H9 (cell line): Measurements from ENCODE around the gene ALOX12B. TPM values are rescaled to one million over a fixed set of nuclear protein-coding genes. Genes with fewer than 3 reads are reported as not detected.

Experiments used
- DNase-seq: peaks from one replicate; pipeline ENCODE4 v3.0.0-alpha.2; 2017
- H2AFZ ChIP-seq: one replicate; pipeline ENCODE4 v1.6.1; 2013; ENCODE audit warnings: mild to moderate bottlenecking, low read length, control low read depth, moderate library complexity
- H2AK5ac ChIP-seq: 2 replicates; pipeline ENCODE4 v1.6.1; 2013; ENCODE audit warnings: low read length, control low read depth, mixed read lengths; ENCODE audit not compliant: insufficient read length
- H2BK120ac ChIP-seq: one replicate; pipeline ENCODE4 v1.6.1; 2013; ENCODE audit warnings: low read depth, mild to moderate bottlenecking, low read length, control low read depth, inconsistent platforms; ENCODE audit not compliant: poor library complexity, severe bottlenecking
- H2BK12ac ChIP-seq: 2 replicates; pipeline ENCODE4 v1.6.1; 2013; ENCODE audit warnings: low read length, control low read depth, mixed read lengths, low read depth; ENCODE audit not compliant: insufficient read length
- H2BK15ac ChIP-seq: 2 replicates; pipeline ENCODE4 v1.6.1; 2013; ENCODE audit warnings: low read depth, low read length, control low read depth
- H2BK20ac ChIP-seq: one replicate; pipeline ENCODE4 v1.6.1; 2013; ENCODE audit warnings: low read depth, mild to moderate bottlenecking, low read length, control low read depth, inconsistent platforms; ENCODE audit not compliant: poor library complexity, severe bottlenecking
- H2BK5ac ChIP-seq: 2 replicates; pipeline ENCODE4 v1.6.1; 2013; ENCODE audit warnings: low read length, control low read depth, mixed read lengths; ENCODE audit not compliant: insufficient read length
- H3K14ac ChIP-seq: 2 replicates; pipeline ENCODE4 v1.6.1; 2013; ENCODE audit warnings: low read length, control low read depth; ENCODE audit not compliant: insufficient read depth
- H3K18ac ChIP-seq: 2 replicates; pipeline ENCODE4 v1.6.1; 2013; ENCODE audit warnings: low read depth, mild to moderate bottlenecking, mixed read lengths, low read length, control low read depth; ENCODE audit not compliant: insufficient read length
- H3K23ac ChIP-seq: 2 replicates; pipeline ENCODE4 v1.6.1; 2013; ENCODE audit warnings: low read length, control low read depth, mixed read lengths, low read depth; ENCODE audit not compliant: insufficient read length
- H3K23me2 ChIP-seq: 2 replicates; pipeline ENCODE4 v1.6.1; 2013; ENCODE audit warnings: low read depth, mild to moderate bottlenecking, mixed read lengths, low read length, control low read depth; ENCODE audit not compliant: insufficient read length, poor library complexity, severe bottlenecking
- H3K27ac ChIP-seq: 2 replicates; pipeline ENCODE4 v1.5.1; 2013; ENCODE audit warnings: low read length, control low read depth, mixed read lengths, low read depth; ENCODE audit not compliant: insufficient read length
- H3K27me3 ChIP-seq: 2 replicates; pipeline ENCODE4 v1.6.1; 2013; ENCODE audit warnings: low read length, control low read depth, inconsistent platforms; ENCODE audit not compliant: insufficient read depth
- H3K4ac ChIP-seq: 2 replicates; pipeline ENCODE4 v1.6.1; 2013; ENCODE audit warnings: low read depth, mild to moderate bottlenecking, control low read depth, inconsistent platforms, low read length, moderate library complexity
- H3K4me1 ChIP-seq: 2 replicates; pipeline ENCODE4 v1.6.1; 2013; ENCODE audit warnings: low read length, control low read depth, inconsistent platforms; ENCODE audit not compliant: insufficient read depth
- H3K4me2 ChIP-seq: 2 replicates; pipeline ENCODE4 v1.6.1; 2013; ENCODE audit warnings: low read length, control low read depth, mixed read lengths; ENCODE audit not compliant: insufficient read length, insufficient read depth
- H3K56ac ChIP-seq: 2 replicates; pipeline ENCODE4 v1.6.1; 2013; ENCODE audit warnings: low read depth, mild to moderate bottlenecking, mixed read lengths, low read length, control low read depth; ENCODE audit not compliant: insufficient read length
- H3K79me1 ChIP-seq: 2 replicates; pipeline ENCODE4 v1.6.1; 2013; ENCODE audit warnings: low read depth, mild to moderate bottlenecking, moderate library complexity, low read length, control low read depth, inconsistent platforms; ENCODE audit not compliant: insufficient read depth, poor library complexity, severe bottlenecking
- H3K79me2 ChIP-seq: 2 replicates; pipeline ENCODE4 v1.6.1; 2013; ENCODE audit warnings: low read length, control low read depth, inconsistent platforms; ENCODE audit not compliant: insufficient read depth
- H3K9ac ChIP-seq: 2 replicates; pipeline ENCODE4 v1.6.1; 2013; ENCODE audit warnings: low read length, control low read depth, mixed read lengths; ENCODE audit not compliant: insufficient read length; ENCODE audit errors: extremely low read depth
- H3K9me3 ChIP-seq: one replicate; pipeline ENCODE4 v1.6.1; 2013; ENCODE audit warnings: low read depth, low read length, inconsistent platforms; ENCODE audit not compliant: control insufficient read depth
- H3T11ph ChIP-seq: one replicate; pipeline ENCODE4 v1.6.1; 2013; ENCODE audit warnings: mild to moderate bottlenecking, low read length, control low read depth, inconsistent platforms
- H4K20me1 ChIP-seq: one replicate; pipeline ENCODE4 v1.6.1; 2013; ENCODE audit not compliant: control insufficient read depth, insufficient read length, insufficient read depth
- H4K5ac ChIP-seq: 2 replicates; pipeline ENCODE4 v1.6.1; 2013; ENCODE audit warnings: low read depth, mild to moderate bottlenecking, mixed read lengths, low read length, control low read depth; ENCODE audit not compliant: insufficient read length
- H4K8ac ChIP-seq: replicated peaks from 2 replicates; pipeline ENCODE4 v1.6.1; 2013; ENCODE audit warnings: low read length, control low read depth, mixed read lengths, low read depth; ENCODE audit not compliant: insufficient read length
- H4K91ac ChIP-seq: 2 replicates; pipeline ENCODE4 v1.6.1; 2013; ENCODE audit warnings: low read depth, mild to moderate bottlenecking, moderate library complexity, mixed read lengths, low read length, control low read depth; ENCODE audit not compliant: insufficient read length
- H3K27ac Mint-ChIP-seq, 3 experiments: 2 replicates in 2 of 3; 3 replicates in 1 of 3; pipeline ENCODE4 v1.8.0; 2020 to 2021; ENCODE audit warnings: mixed read lengths in 3 of 3, mild to moderate bottlenecking in 1 of 3, moderate library complexity in 1 of 3
- H3K27me3 Mint-ChIP-seq: 2 replicates; pipeline ENCODE4 v1.8.0; 2021; ENCODE audit warnings: low read depth, mild to moderate bottlenecking, moderate library complexity, mixed read lengths
- H3K36me3 Mint-ChIP-seq, 3 experiments: 2 replicates in 2 of 3; 3 replicates in 1 of 3; pipeline ENCODE4 v1.8.0; 2020 to 2021; ENCODE audit warnings: low read depth in 3 of 3, mixed read lengths in 3 of 3; ENCODE audit not compliant: insufficient read depth in 1 of 3
- H3K4me1 Mint-ChIP-seq, 2 experiments: 2 replicates each; pipeline ENCODE4 v1.8.0; 2020; ENCODE audit warnings: mixed read lengths in 2 of 2
- H3K4me3 Mint-ChIP-seq, 2 experiments: 2 replicates in 1 of 2; 3 replicates in 1 of 2; pipeline ENCODE4 v1.8.0; 2020 to 2021; ENCODE audit warnings: mild to moderate bottlenecking in 2 of 2, mixed read lengths in 2 of 2, moderate library complexity in 1 of 2
- H3K9me3 Mint-ChIP-seq, 2 experiments: 2 replicates in 1 of 2; 3 replicates in 1 of 2; pipeline ENCODE4 v1.8.0; 2020; ENCODE audit warnings: mild to moderate bottlenecking in 2 of 2, mixed read lengths in 2 of 2, moderate library complexity in 1 of 2
- CTCF ChIP-seq: fragments of 200-600 bp; sonication (generic); conservative IDR thresholded peaks from 3 replicates; pipeline ENCODE4 v1.8.0; 2021; ENCODE audit warnings: antibody characterized with exemption, mild to moderate bottlenecking
- WGBS: extraction: QIAGEN DNeasy Blood & Tissue Kit; methylation state at CpG from one replicate; pipeline ENCODE4 v1.1.7; 2013; ENCODE audit warnings: missing lambda C conversion rate, low lambda C conversion rate, mixed read lengths; ENCODE audit not compliant: insufficient read length; ENCODE audit errors: extremely low coverage; 5-methylcytosine and 5-hydroxymethylcytosine counted together
- total RNA-seq: library from RNA; stranded (reverse); gene quantifications from 2 replicates; pipeline ENCODE4 v1.2.1, GENCODE V29; 2021

Gene ALOX12B
- total RNA-seq, 1 experiment from 2014 or later = 1.2 TPM

DNA sequence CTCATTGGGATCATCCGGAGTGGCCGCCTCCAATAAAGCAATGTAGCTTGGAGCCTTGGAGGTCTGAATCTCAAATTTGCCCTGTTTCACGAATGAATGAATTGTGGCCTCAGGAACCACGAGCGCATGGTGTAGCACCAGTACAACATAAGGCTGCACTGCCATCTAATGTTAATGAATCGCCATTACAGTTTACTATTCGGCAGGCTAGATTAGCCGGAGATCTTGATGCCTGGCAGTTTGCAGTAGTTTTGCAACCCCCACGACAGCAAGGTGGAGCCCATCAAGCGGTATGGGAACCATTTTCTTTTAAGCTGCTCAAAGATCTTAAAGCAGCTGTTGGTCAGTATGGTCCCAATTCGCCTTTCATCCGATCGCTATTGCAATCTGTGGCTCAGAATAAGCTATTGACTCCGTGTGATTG lies 29.8 kb downstream of the ALOX12B start:
- Histone ChIP-seq H2AFZ (peak overlapping the region; percentile 87), H3K9ac (no peak overlapping the region), H2BK120ac (no peak overlapping the region), H3K9me3 (no peaks in the 10 kb centered on the region), H3T11ph (no peak overlapping the region), H2BK12ac (no peak overlapping the region), H3K27ac (no peak overlapping the region), H2BK20ac (no peak overlapping the region), H3K4me2 (peak overlapping the region; percentile 47), H3K23ac (no peak overlapping the region), H2BK5ac (no peak overlapping the region), H3K56ac (no peak overlapping the region), H3K14ac (no peak overlapping the region), H4K5ac (no peak overlapping the region), H3K79me2 (no peaks in the 10 kb centered on the region), H3K27me3 (peaks cover 4% of the 10 kb centered on the region; the same call in 1 of the 2 replicates), H2BK15ac (no peak overlapping the region), H3K4ac (no peak overlapping the region), H3K79me1 (no peaks in the 10 kb centered on the region), H3K18ac (no peak overlapping the region), H3K23me2 (peaks cover 5% of the 10 kb centered on the region), H2AK5ac (no peak overlapping the region), H4K8ac (no peak overlapping the region), H3K4me1 (peaks cover 3% of the 10 kb centered on the region; the same call in 1 of the 2 replicates), H4K20me1 (no peaks in the 10 kb centered on the region), H4K91ac (no peak overlapping the region)
- H3K27me3 Mint-ChIP-seq = peaks cover 64% of the 10 kb centered on the region
- no peaks in the 10 kb centered on the region for H3K9me3 Mint-ChIP-seq
- H3K4me1 Mint-ChIP-seq = peaks cover 25 to 27% of the 10 kb centered on the region in 2 experiments
- no peak overlapping the region for H3K27ac Mint-ChIP-seq
- TF ChIP-seq CTCF = peak; percentile 84
- H3K36me3 Mint-ChIP-seq = no peaks in the 10 kb centered on the region
- no peak overlapping the region for H3K4me3 Mint-ChIP-seq
- peak; percentile 84 for DNase-seq
- WGBS = no CpG with 5 or more reads among the region's 14 CpGs
